ENCODE measurements around the gene MBLAC1. TPM values are rescaled to one million over a fixed set of nuclear protein-coding genes. Genes with fewer than 3 reads are reported as not detected.

The MBLAC1 gene
- total and polyA plus RNA-seq, 10 of the 15 experiments (the other 5 are each of a cell fraction or from before 2014, with no cell fraction given) = 0.24 to 3.2 (median 1.8) TPM; not detected in 1

DNA sequence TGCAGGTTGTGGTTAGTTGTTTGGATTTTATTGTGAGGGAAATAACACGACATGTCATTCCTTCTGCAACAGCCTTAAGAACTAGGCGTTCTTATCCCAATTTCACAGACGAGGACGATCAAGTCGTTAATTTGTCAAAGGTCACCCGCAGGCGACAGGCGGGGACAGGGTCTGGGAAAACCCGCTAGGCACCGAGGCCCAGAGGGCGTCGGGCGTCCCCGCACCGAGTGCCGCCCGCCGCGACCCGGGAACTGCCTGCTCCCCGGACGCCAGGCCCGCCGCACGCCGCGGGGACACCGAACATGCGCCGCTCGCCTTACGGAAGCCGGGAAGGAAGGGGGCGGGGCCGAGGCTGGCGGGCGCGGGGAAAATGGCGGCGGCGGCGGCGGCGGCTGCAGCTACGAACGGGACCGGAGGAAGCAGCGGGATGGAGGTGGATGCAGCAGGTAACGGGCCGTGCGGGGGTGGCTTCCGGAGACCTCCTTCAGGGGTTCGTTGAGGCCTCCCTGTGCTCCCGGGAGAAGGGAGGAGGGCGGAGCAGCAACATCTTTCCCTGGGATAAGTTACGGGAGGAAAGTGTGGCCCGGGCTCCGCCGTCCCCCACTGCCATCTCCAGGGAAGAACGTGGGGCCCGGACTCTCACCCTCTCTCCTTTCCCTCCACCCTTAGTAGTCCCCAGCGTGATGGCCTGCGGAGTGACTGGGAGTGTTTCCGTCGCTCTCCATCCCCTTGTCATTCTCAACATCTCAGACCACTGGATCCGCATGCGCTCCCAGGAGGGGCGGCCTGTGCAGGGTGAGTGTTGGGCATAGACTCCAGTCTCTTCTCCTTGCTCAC lies 37.9 kb upstream of the MBLAC1 start, which contains the start of gene COPS6 (continued):
- TF ChIP-seq CBX3 (IDR thresholded peaks at IDR 0.05; ENCODE audit: borderline replicate concordance, low read depth) = no peak
- TF ChIP-seq, protein P1, sequence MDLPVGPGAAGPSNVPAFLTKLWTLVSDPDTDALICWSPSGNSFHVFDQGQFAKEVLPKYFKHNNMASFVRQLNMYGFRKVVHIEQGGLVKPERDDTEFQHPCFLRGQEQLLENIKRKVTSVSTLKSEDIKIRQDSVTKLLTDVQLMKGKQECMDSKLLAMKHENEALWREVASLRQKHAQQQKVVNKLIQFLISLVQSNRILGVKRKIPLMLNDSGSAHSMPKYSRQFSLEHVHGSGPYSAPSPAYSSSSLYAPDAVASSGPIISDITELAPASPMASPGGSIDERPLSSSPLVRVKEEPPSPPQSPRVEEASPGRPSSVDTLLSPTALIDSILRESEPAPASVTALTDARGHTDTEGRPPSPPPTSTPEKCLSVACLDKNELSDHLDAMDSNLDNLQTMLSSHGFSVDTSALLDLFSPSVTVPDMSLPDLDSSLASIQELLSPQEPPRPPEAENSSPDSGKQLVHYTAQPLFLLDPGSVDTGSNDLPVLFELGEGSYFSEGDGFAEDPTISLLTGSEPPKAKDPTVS (IDR thresholded peaks at IDR 0.05; ENCODE audit: low read depth, low read length) = no peak
- TF ChIP-seq ZNF384 (IDR thresholded peaks at IDR 0.05; ENCODE audit: borderline replicate concordance, low read depth, low read length) = no peak
- no peak for TF ChIP-seq SIN3A (IDR thresholded peaks at IDR 0.05; ENCODE audit: low read depth, low read length)
- TF ChIP-seq RAD21 (IDR thresholded peaks at IDR 0.05; ENCODE audit: insufficient read depth, low read depth, low read length) = no peak
- no peak for TF ChIP-seq RAD51 (IDR thresholded peaks at IDR 0.05)
- TF ChIP-seq KAT2A (conservative IDR thresholded peaks at IDR 0.05; ENCODE audit: control insufficient read depth, low read depth, low read length) = no peak
- TF ChIP-seq RCOR1 (conservative IDR thresholded peaks at IDR 0.05; ENCODE audit: low read depth, low read length) = no peak
- TF ChIP-seq EGR1 (IDR thresholded peaks at IDR 0.05; ENCODE audit: borderline replicate concordance in 1 of 2, low read depth in 2 of 2, low read length in 2 of 2) = peak in 1 of 2 experiments; percentile 47; a peak in 1 of 3 replicates
- TF ChIP-seq SMARCA5 (IDR thresholded peaks at IDR 0.05) = peak; percentile 72; the same call in 1 of the 2 replicates
- no peak for TF ChIP-seq ESRRA (IDR thresholded peaks at IDR 0.05; ENCODE audit: low read length)
- TF ChIP-seq BRCA1 (IDR thresholded peaks at IDR 0.05; ENCODE audit: low read depth, low read length) = no peak; the same call in 1 of the 2 replicates
- TF ChIP-seq KDM1A (IDR thresholded peaks at IDR 0.05; ENCODE audit: borderline replicate concordance) = no peak
- TF ChIP-seq POLR2A (IDR thresholded peaks at IDR 0.05; ENCODE audit: low read depth, low read length) = peak; percentile 96
- no peak; the same call in 1 of the 2 replicates for TF ChIP-seq SREBF1 (IDR thresholded peaks at IDR 0.05; ENCODE audit: low read length)
- no peak for TF ChIP-seq JUND (IDR thresholded peaks at IDR 0.05; ENCODE audit: low read depth, low read length)
- TF ChIP-seq TCF12 (IDR thresholded peaks at IDR 0.05; ENCODE audit: low read depth, low read length) = peak; percentile 55; the same call in 1 of the 2 replicates
- TF ChIP-seq RB1 (IDR thresholded peaks at IDR 0.05; ENCODE audit: borderline replicate concordance) = peak; percentile 93
- no peak for TF ChIP-seq ATF7 (IDR thresholded peaks at IDR 0.05; ENCODE audit: low read depth)
- TF ChIP-seq, protein P2, sequence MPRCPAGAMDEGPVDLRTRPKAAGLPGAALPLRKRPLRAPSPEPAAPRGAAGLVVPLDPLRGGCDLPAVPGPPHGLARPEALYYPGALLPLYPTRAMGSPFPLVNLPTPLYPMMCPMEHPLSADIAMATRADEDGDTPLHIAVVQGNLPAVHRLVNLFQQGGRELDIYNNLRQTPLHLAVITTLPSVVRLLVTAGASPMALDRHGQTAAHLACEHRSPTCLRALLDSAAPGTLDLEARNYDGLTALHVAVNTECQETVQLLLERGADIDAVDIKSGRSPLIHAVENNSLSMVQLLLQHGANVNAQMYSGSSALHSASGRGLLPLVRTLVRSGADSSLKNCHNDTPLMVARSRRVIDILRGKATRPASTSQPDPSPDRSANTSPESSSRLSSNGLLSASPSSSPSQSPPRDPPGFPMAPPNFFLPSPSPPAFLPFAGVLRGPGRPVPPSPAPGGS (IDR thresholded peaks at IDR 0.05; ENCODE audit: borderline replicate concordance, insufficient read depth, low read depth, low read length, poor library complexity, severe bottlenecking) = peak; percentile 24
- no peak for TF ChIP-seq SUZ12 (IDR thresholded peaks at IDR 0.05; ENCODE audit: unreplicated experiment)
- TF ChIP-seq CHD1 (IDR thresholded peaks at IDR 0.05; ENCODE audit: low read depth, low read length) = no peak
- TF ChIP-seq, protein P3, sequence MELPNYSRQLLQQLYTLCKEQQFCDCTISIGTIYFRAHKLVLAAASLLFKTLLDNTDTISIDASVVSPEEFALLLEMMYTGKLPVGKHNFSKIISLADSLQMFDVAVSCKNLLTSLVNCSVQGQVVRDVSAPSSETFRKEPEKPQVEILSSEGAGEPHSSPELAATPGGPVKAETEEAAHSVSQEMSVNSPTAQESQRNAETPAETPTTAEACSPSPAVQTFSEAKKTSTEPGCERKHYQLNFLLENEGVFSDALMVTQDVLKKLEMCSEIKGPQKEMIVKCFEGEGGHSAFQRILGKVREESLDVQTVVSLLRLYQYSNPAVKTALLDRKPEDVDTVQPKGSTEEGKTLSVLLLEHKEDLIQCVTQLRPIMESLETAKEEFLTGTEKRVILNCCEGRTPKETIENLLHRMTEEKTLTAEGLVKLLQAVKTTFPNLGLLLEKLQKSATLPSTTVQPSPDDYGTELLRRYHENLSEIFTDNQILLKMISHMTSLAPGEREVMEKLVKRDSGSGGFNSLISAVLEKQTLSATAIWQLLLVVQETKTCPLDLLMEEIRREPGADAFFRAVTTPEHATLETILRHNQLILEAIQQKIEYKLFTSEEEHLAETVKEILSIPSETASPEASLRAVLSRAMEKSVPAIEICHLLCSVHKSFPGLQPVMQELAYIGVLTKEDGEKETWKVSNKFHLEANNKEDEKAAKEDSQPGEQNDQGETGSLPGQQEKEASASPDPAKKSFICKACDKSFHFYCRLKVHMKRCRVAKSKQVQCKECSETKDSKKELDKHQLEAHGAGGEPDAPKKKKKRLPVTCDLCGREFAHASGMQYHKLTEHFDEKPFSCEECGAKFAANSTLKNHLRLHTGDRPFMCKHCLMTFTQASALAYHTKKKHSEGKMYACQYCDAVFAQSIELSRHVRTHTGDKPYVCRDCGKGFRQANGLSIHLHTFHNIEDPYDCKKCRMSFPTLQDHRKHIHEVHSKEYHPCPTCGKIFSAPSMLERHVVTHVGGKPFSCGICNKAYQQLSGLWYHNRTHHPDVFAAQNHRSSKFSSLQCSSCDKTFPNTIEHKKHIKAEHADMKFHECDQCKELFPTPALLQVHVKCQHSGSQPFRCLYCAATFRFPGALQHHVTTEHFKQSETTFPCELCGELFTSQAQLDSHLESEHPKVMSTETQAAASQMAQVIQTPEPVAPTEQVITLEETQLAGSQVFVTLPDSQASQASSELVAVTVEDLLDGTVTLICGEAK (IDR thresholded peaks at IDR 0.05; ENCODE audit: borderline replicate concordance) = no peak

All from GM12878 (cell line).